Subcutaneous abdominal adipose tissue (tissue), 5 donors: ENCODE measurements around the gene PGM2L1.
"Not testable (repeated sequence)": the region's sequence is repeated elsewhere in the genome, so short reads cannot be mapped to it uniquely, and the experiment has no call there.

Experiments
- H3K27ac ChIP-seq: one replicate; pipeline ENCODE4 v1.7.0; 2013; ENCODE audit warnings: low read depth, mild to moderate bottlenecking, inconsistent platforms, low read length, moderate library complexity
- H3K27me3 ChIP-seq, 5 donors: one replicate each; pipeline ENCODE4 v1.7.0; 2013; ENCODE audit warnings: low read length in 5 of 5, inconsistent platforms in 1 of 5; ENCODE audit not compliant: control insufficient read depth in 5 of 5, insufficient read depth in 4 of 5
- H3K36me3 ChIP-seq, 5 donors: one replicate each; pipeline ENCODE4 v1.7.0; 2013; ENCODE audit warnings: low read length in 5 of 5; ENCODE audit not compliant: control insufficient read depth in 5 of 5, insufficient read depth in 5 of 5
- H3K4me1 ChIP-seq, 5 donors: one replicate each; pipeline ENCODE4 v1.7.0; 2013; ENCODE audit warnings: low read length in 5 of 5, mild to moderate bottlenecking in 3 of 5, moderate library complexity in 1 of 5; ENCODE audit not compliant: control insufficient read depth in 5 of 5, insufficient read depth in 5 of 5
- H3K4me3 ChIP-seq, 5 donors: one replicate each; pipeline ENCODE4 v1.7.0; 2013; ENCODE audit warnings: low read length in 5 of 5, low read depth in 1 of 5
- H3K9ac ChIP-seq, 5 donors: one replicate each; pipeline ENCODE4 v1.7.0; 2013; ENCODE audit warnings: low read length in 5 of 5, mild to moderate bottlenecking in 4 of 5, moderate library complexity in 3 of 5
- H3K9me3 ChIP-seq, 5 donors: one replicate each; pipeline ENCODE4 v1.7.0; 2013; ENCODE audit warnings: low read length in 5 of 5; ENCODE audit not compliant: control insufficient read depth in 5 of 5
- donor health status: healthy.
- donor health status: healthy.
- donor health status: healthy.
- donor health status: healthy.
- donor health status: healthy.

Gene PGM2L1

GRCh38 chr11:74377689-74378088, 20.5 kb downstream of the PGM2L1 start:
- Histone ChIP-seq H3K9ac (no peak overlapping the region), H3K4me1 (no peaks in the 10 kb centered on the region), H3K27ac (no peak overlapping the region), H3K27me3 (no peaks in the 10 kb centered on the region), H3K4me3 (no peak overlapping the region), H3K9me3 (no peaks in the 10 kb centered on the region), H3K36me3 (peaks cover 0 to 3% (median 0%) of the 10 kb centered on the region in 5 donors)

GRCh38 chr11:74373382-74373781, 24.9 kb downstream of the PGM2L1 start:
- H3K4me3 ChIP-seq = no peak overlapping the region
- H3K4me1 ChIP-seq = no peaks in the 10 kb centered on the region
- H3K9me3 ChIP-seq = no peaks in the 10 kb centered on the region
- H3K27me3 ChIP-seq = no peaks in the 10 kb centered on the region
- H3K9ac ChIP-seq = no peak overlapping the region
- H3K27ac ChIP-seq = no peak overlapping the region
- H3K36me3 ChIP-seq = peaks cover 0 to 3% (median 0%) of the 10 kb centered on the region in 5 donors

GRCh38 chr11:74371269-74372052, 26.8 kb downstream of the PGM2L1 start:
- H3K4me1 ChIP-seq = no peaks in the 10 kb centered on the region
- no peaks in the 10 kb centered on the region for H3K27me3 ChIP-seq
- H3K9ac ChIP-seq = no peak overlapping the region
- no peaks in the 10 kb centered on the region for H3K9me3 ChIP-seq
- no peak overlapping the region for H3K27ac ChIP-seq
- H3K36me3 ChIP-seq = peaks cover 0 to 17% (median 13%) of the 10 kb centered on the region in 5 donors
- H3K4me3 ChIP-seq = no peak overlapping the region

GRCh38 chr11:74370123-74370522, 28.1 kb downstream of the PGM2L1 start:
- Histone ChIP-seq H3K9ac (no peak overlapping the region), H3K36me3 (peaks cover 0 to 18% (median 13%) of the 10 kb centered on the region in 5 donors), H3K27ac (no peak overlapping the region), H3K27me3 (no peaks in the 10 kb centered on the region), H3K9me3 (no peaks in the 10 kb centered on the region), H3K4me1 (no peaks in the 10 kb centered on the region), H3K4me3 (no peak overlapping the region)

- no peaks in the 10 kb centered on the region for H3K27me3 ChIP-seq
- H3K4me3 ChIP-seq = no peak overlapping the region
- no peak overlapping the region for H3K27ac ChIP-seq
- no peaks in the 10 kb centered on the region for H3K4me1 ChIP-seq
- no peak overlapping the region for H3K9ac ChIP-seq
- H3K9me3 ChIP-seq = no peaks in the 10 kb centered on the region
- H3K36me3 ChIP-seq = peaks cover 0 to 18% (median 13%) of the 10 kb centered on the region in 5 donors
Observed at GRCh38 chr11:74367881-74368280, 30.4 kb downstream of the PGM2L1 start.

GRCh38 chr11:74366576-74366975, 31.7 kb downstream of the PGM2L1 start:
- Histone ChIP-seq H3K9me3 (no peaks in the 10 kb centered on the region), H3K27me3 (no peaks in the 10 kb centered on the region), H3K4me1 (no peaks in the 10 kb centered on the region), H3K9ac (no peak overlapping the region), H3K36me3 (peaks cover 0 to 18% (median 13%) of the 10 kb centered on the region in 5 donors), H3K27ac (no peak overlapping the region), H3K4me3 (no peak overlapping the region)

GRCh38 chr11:74365805-74366204, 32.4 kb downstream of the PGM2L1 start:
- H3K27me3 ChIP-seq, H3K9me3 ChIP-seq, H3K4me3 ChIP-seq, H3K4me1 ChIP-seq, H3K9ac ChIP-seq, H3K27ac ChIP-seq: not testable (repeated sequence)
- H3K36me3 ChIP-seq = peaks cover 0 to 18% (median 13%) of the 10 kb centered on the region in 5 donors

- no peak overlapping the region for H3K4me3 ChIP-seq
- H3K9ac ChIP-seq = no peak overlapping the region
- no peaks in the 10 kb centered on the region for H3K27me3 ChIP-seq
- peaks cover 0 to 16% (median 0%) of the 10 kb centered on the region in 5 donors for H3K36me3 ChIP-seq
- no peaks in the 10 kb centered on the region for H3K4me1 ChIP-seq
- H3K9me3 ChIP-seq = peaks cover 0 to 3% (median 0%) of the 10 kb centered on the region in 5 donors
- no peak overlapping the region for H3K27ac ChIP-seq
Observed at GRCh38 chr11:74357449-74357848, 40.8 kb downstream of the PGM2L1 start.

- no peaks in the 10 kb centered on the region for H3K27me3 ChIP-seq
- H3K27ac ChIP-seq = no peak overlapping the region
- peaks cover 0 to 3% (median 0%) of the 10 kb centered on the region in 5 donors for H3K9me3 ChIP-seq
- H3K4me1 ChIP-seq = no peaks in the 10 kb centered on the region
- no peak overlapping the region for H3K4me3 ChIP-seq
- H3K36me3 ChIP-seq = peaks cover 0 to 13% (median 0%) of the 10 kb centered on the region in 5 donors
- no peak overlapping the region for H3K9ac ChIP-seq
Observed at GRCh38 chr11:74355626-74356025, 42.6 kb downstream of the PGM2L1 start.

- H3K4me1 ChIP-seq = no peaks in the 10 kb centered on the region
- no peaks in the 10 kb centered on the region for H3K9me3 ChIP-seq
- no peak overlapping the region for H3K4me3 ChIP-seq
- H3K27ac ChIP-seq = no peak overlapping the region
- H3K27me3 ChIP-seq = no peaks in the 10 kb centered on the region
- H3K9ac ChIP-seq = no peak overlapping the region
- peaks cover 0 to 6% (median 0%) of the 10 kb centered on the region in 5 donors for H3K36me3 ChIP-seq
Observed at GRCh38 chr11:74354036-74354435, 44.2 kb downstream of the PGM2L1 start.
